ENCODE measurements around the gene SLC25A45. TPM values are rescaled to one million over a fixed set of nuclear protein-coding genes. Genes with fewer than 3 reads are reported as not detected.

Gene SLC25A45
- total RNA-seq, 2 donors from 2014 or later: 52.4 to 67.2 TPM

GRCh38 chr11:65388731-65389130, 6.3 kb upstream of the SLC25A45 start:
- ATAC-seq: no peak
- DNase-seq: no peak
- 87 to 96% methylated on average over 3 to 4 of the region's 4 CpGs for WGBS, 2 donors
- intact Hi-C loops (cut with DNase I): no loop called here
- TF ChIP-seq POLR2A (IDR thresholded peaks at IDR 0.05) (no peak), CTCF (IDR thresholded peaks at IDR 0.05) (no peak)
- Histone ChIP-seq H3K36me3 (replicated peaks in 1 of 2; ENCODE audit: insufficient read depth in 1 of 2, low read depth in 2 of 2) (no peaks in the 10 kb centered on the region), H3K4me3 (no peak overlapping the region), H3K4me1 (peaks cover 78% of the 10 kb centered on the region), H3K27me3 (no peaks in the 10 kb centered on the region), H3K27ac (peak overlapping the region in 2 of 4 donors; percentile 44 to 83), H3K9me3 (no peaks in the 10 kb centered on the region)

GRCh38 chr11:65386307-65387140, 4.1 kb upstream of the SLC25A45 start, which contains the start of gene FRMD8:
Gene FRMD8, plus strand, starts transcription at chr11:65386637. Its CDS starts 400 bp downstream, at chr11:65387037.
- ATAC-seq (peak; percentile 55), DNase-seq (peak; percentile 92 to 94 (median 92))
- intact Hi-C loops (cut with DNase I): no loop called here
- Histone ChIP-seq H3K4me1 (peaks cover 93% of the 10 kb centered on the region), H3K36me3 (replicated peaks in 1 of 2; ENCODE audit: insufficient read depth in 1 of 2, low read depth in 2 of 2) (no peaks in the 10 kb centered on the region), H3K27ac (peak within 1 kb of the TSS; percentile 92 to 100 (median 98)), H3K9me3 (no peaks in the 10 kb centered on the region), H3K27me3 (no peaks in the 10 kb centered on the region), H3K4me3 (peak within 1 kb of the TSS; percentile 38 to 83)
- WGBS, 2 donors: 1% methylated on average over 14 to 76 of the region's 76 CpGs
- TF ChIP-seq POLR2A (IDR thresholded peaks at IDR 0.05) (peak; percentile 94 to 95 (median 94)), CTCF (IDR thresholded peaks at IDR 0.05) (no peak)

GRCh38 chr11:65384301-65384889, 1.9 kb upstream of the SLC25A45 start:
- DNase-seq: peak in 2 of 4 donors; percentile 34 to 49
- 69 to 81% methylated on average over 8 of the region's 8 CpGs for WGBS, 2 donors
- TF ChIP-seq POLR2A (IDR thresholded peaks at IDR 0.05) (no peak), CTCF (IDR thresholded peaks at IDR 0.05) (no peak)
- Histone ChIP-seq H3K36me3 (replicated peaks in 1 of 2; ENCODE audit: insufficient read depth in 1 of 2, low read depth in 2 of 2) (no peaks in the 10 kb centered on the region), H3K27ac (peak overlapping the region; percentile 89 to 100 (median 98)), H3K4me1 (peaks cover 94% of the 10 kb centered on the region), H3K4me3 (no peak overlapping the region), H3K9me3 (no peaks in the 10 kb centered on the region), H3K27me3 (no peaks in the 10 kb centered on the region)
- intact Hi-C loops (cut with DNase I): no loop called here
- no peak for ATAC-seq

- TF ChIP-seq POLR2A (IDR thresholded peaks at IDR 0.05) (no peak), CTCF (IDR thresholded peaks at IDR 0.05) (no peak)
- intact Hi-C loops (cut with DNase I): no loop called here
- WGBS, 2 donors: 76 to 86% methylated on average over 6 of the region's 6 CpGs
- Histone ChIP-seq H3K27me3 (no peaks in the 10 kb centered on the region), H3K36me3 (replicated peaks in 1 of 2; ENCODE audit: insufficient read depth in 1 of 2, low read depth in 2 of 2) (no peaks in the 10 kb centered on the region), H3K9me3 (no peaks in the 10 kb centered on the region), H3K27ac (peak overlapping the region; percentile 89 to 100 (median 98)), H3K4me3 (no peak overlapping the region), H3K4me1 (peaks cover 94% of the 10 kb centered on the region)
- ATAC-seq (no peak), DNase-seq (no peak)
Observed at GRCh38 chr11:65383778-65384177, 1.3 kb upstream of the SLC25A45 start.
